HG02973 (cell line): Measurements from ENCODE around the gene SRI.
"Not testable (repeated sequence)": the region's sequence is repeated elsewhere in the genome, so short reads cannot be mapped to it uniquely, and the experiment has no call there.

ENCODE experiments used
- ATAC-seq: cut with Tn5 transposase; IDR thresholded peaks from one replicate; pipeline ENCODE4 v1.9.1; 2021; ENCODE audit warnings: moderate library complexity; ENCODE audit not compliant: unreplicated experiment

Gene SRI

DNA sequence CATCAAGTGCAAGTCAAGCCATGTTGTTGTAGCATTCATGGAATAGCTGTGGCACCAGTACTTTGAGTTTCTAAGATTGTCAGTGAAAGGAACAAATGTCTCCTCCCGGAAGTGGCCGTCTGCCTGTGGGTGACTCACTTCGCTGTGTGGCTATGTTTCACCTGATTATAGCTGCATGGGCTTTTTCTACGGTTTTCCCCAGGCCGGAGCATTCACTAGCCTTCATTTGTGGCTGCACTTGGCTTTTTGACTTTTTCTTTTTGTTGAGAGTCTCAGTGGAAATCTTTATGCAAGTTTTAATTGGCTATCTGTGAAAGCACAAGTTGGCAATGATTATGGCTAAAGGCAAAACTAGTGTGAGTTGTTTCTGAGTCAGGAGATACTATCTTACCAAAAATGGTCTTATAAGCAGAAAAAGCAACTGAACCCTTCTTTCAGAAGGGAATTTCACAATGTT, 35.0 kb downstream of the SRI start:
- ATAC-seq, result no peak

DNA sequence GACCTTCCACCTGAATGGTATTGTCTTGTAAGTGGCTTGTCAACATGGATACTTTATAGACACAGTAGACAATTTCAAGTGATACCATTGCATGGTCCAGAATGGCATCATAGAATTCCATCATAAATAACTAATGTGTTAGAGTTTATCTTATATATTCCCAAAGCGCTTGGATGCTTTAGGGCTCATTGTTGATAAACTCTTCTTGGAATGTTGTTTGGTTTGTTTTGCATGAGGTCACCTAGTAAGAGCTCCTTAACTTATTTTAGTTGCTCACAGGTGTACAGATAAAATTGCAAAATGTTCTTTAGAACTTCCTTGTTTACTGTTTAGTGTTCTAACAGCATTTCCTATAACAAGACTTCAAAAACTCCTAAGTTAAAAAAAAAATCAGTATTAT, 36.8 kb downstream of the SRI start:
- ATAC-seq, result no peak

DNA sequence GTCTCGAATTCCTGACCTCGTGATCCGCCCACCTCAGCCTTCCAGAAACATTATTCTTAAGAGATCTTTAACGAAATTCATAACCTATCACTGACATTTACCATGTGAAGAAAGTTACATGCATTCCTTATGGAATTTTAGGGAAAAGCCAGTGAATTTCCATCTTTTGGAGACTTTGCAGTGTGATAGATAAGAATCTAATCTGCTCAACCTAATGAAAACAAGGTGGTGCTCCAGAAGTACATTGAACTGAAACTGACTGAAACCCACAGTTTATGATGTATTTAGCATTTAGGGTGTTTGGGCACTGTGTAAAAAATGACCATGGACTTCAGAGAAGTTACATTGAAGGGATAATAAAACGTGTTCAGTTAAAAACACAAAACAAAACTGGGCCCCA, 43.6 kb downstream of the SRI start:
- ATAC-seq, result no peak

DNA sequence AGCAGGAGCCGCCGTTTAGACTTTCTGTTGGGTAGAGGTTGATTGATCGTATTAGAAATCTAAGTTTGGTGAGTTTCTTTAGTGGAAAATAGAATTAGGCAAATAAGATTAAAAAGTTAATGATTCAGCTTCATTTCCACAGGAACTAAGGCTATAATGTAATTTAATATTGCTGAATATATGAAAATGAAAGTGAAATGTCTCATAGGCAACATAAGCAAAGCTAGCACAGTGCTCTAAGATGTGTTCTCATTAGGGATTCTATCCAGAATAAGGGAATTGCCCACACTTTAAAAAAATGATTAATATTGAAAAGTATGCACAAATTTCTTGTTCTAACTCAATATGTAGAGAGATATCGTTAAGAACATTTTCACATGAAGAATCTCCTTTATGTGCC, 47.0 kb downstream of the SRI start:
- no peak for ATAC-seq

DNA sequence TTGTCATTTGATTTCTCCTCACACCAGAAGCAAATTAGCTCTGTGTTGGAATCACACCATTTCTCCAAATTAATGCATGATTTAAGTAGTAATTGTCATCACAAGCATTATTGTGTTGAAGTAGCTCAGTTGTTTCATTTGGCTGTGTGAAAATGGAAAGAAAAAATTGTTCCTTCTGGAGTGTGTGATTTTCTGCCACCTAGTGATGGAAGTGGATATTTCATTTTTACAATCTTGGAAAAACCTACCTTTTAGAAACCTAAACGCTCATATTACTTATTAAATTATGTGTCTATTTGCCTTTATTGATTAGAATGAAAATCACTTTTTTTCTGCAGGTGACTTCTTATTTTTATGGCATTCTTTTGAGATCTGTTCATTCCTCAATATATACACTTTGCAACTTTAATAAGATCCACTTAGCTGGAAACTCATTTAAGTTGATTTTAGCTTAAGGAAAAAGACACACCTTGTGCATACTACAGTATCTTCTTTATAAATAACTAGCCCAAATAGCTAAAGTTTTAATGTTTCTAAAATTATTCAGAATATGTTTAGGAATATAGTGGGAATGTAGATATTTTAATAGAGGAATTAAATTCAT, 50.0 kb downstream of the SRI start:
- ATAC-seq, result no peak

DNA sequence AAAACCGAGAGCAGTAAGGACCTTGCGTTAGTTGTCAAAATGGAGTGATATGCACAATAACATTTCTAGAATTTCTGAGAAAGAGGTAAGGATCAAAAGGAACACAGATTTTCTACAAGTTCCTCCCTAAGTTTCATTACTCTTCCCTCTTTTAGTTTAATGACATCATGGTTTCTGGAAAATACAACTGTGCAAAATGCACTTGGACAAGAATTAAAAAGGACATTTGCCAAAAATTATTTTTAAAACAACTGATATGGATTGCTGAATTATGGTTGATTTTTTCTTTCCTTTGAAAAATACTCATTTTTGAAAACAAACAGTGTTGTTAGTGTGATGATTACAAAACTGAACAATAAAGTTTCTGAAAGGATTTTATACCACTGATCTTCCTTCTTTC, 52.1 kb downstream of the SRI start:
- ATAC-seq, result no peak

DNA sequence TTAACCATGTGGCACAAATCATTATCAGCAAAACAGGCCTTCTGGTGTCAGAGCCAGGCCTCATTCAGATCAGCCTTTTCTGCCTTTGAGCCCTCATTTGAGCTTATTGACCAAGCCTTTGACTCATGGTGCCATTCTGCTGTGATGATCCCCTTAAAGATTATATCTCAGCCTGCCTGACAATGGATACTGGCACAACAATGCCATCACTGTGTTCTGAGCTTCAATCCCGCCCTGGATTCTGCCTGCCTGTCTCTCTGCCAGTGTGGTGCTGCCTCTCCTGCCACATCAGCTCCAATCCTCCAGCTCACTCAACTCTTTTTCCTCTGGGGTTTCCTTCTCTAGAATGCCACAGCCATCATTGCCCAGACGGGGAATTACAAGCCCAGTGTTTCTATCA, 52.6 kb downstream of the SRI start:
- ATAC-seq, result no peak

DNA sequence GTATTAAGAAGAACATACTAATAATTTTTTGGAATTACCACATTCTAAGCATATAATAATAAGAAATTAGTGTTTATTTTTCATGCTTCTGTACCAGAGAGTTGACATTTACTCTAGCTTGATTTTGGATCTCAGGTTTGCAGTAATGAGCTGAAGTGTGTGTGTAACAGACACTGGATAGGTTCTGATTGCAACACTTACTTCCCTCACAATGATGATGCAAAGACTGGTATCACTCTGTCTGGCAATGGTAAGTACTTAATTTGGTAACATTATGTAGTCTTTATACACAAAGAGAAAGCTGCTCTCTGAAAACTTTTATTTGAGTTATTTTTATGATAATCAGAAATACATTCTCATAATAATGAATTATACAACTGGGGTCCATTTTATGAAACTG, 54.1 kb downstream of the SRI start:
- no peak for ATAC-seq

DNA sequence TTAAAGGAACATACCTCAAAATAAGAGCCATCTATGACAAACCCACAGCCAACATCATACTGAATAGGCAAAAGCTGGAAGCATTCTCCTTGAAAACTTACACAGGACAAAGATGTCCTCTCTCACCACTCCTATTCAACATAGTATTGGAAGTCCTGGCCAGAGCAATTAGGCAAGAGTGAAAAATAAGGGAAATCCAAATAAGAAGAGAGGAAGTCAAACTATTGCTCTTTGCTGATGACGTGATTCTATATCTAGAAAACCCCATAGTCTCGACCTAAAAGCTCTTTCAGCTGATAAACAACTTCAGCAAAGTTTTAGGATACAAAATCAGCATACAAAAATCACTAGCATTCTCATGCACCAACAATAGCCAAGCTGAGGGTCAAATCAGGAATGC, 60.1 kb downstream of the SRI start:
- ATAC-seq, result not testable (repeated sequence)

DNA sequence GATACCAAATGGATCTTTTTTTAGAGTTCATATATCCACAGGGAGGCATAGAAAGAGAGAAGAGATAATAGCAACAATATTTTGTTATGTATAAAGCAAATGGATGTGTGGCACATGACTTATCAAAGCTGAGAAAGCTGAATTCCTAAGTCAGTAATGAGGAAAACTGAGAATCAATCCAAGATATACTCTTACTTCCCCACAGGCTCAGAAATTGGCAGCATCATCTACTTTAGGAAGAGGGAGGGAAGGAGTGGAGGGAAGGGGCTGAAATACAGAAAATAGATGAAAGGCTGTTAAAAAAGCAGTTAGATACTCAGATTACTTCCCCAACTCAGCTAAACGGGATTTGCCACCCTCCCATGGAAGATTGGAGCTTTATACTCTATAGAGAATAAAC, 63.5 kb downstream of the SRI start:
- no peak for ATAC-seq

DNA sequence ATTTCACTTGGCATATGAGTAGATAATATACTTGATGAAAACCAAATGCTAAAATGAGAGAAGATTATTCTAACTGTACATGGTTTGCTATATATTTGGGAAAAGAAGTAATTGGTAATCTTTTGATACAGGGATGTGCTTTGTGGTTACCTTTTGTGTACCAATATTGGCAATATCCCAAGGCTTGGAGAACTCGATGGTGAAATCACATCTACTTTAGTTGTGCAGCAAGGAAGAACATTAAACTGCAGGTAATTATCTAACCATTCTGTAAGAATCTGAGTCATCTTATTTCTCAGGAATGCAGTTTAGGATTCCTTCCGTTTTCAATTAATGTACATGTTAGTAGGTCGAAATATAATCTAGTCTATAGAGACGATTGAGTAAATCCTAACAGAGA, 64.1 kb downstream of the SRI start:
- ATAC-seq, result no peak
